Colonic mucosa (tissue), 4 donors: ENCODE data around the gene NGEF. TPM values are rescaled to one million over a fixed set of nuclear protein-coding genes. Genes with fewer than 3 reads are reported as not detected.

Source experiments
- DNase-seq: peaks from one replicate; pipeline ENCODE4 v3.0.0-alpha.2; 2020
- H3K27ac ChIP-seq: fragments of 200-600 bp; one replicate; pipeline ENCODE4 v1.8.0; 2021
- H3K27me3 ChIP-seq: fragments of 200-600 bp; one replicate; pipeline ENCODE4 v1.8.0; 2021
- H3K36me3 ChIP-seq: fragments of 200-600 bp; one replicate; pipeline ENCODE4 v1.8.0; 2021
- H3K4me1 ChIP-seq: fragments of 200-600 bp; one replicate; pipeline ENCODE4 v1.8.0; 2021; ENCODE audit warnings: mild to moderate bottlenecking
- H3K4me3 ChIP-seq: fragments of 200-600 bp; one replicate; pipeline ENCODE4 v1.8.0; 2021
- H3K9ac ChIP-seq, 2 donors: one replicate each; pipeline ENCODE4 v1.7.0; 2013; ENCODE audit warnings: control low read depth in 2 of 2, low read depth in 2 of 2, low read length in 2 of 2
- H3K9me3 ChIP-seq: fragments of 200-600 bp; one replicate; pipeline ENCODE4 v1.8.0; 2021
- intact Hi-C: fragments of 100-400 bp; cut with DNase I; formaldehyde crosslinking; loops from one replicate; pipeline ENCODE4 v1.14.1; 2022
- total RNA-seq, 2 donors: library from RNA; stranded (reverse); fragmentation: NEBNext Ultra II Directional in 1 of 2; extraction: Animal tissue kit (Norgen Biotek cat#: 25700) in 1 of 2; gene quantifications; one replicate each; pipeline ENCODE4 v1.2.1, GENCODE V29; 2021
- TF ChIP-seq, protein P1 (sequence below): fragments of 200-600 bp; IDR thresholded peaks from one replicate; pipeline ENCODE4 v1.8.0; 2022; ENCODE audit warnings: antibody characterized with exemption, mild to moderate bottlenecking
- donor health status: healthy.
- donor health status: DM: no; HTN: no; CAD: no.
- donor health status: DM: no; HTN: no; CAD: no.

Gene NGEF
- total RNA-seq, 2 donors from 2014 or later: 25.6 to 34.0 TPM

DNA sequence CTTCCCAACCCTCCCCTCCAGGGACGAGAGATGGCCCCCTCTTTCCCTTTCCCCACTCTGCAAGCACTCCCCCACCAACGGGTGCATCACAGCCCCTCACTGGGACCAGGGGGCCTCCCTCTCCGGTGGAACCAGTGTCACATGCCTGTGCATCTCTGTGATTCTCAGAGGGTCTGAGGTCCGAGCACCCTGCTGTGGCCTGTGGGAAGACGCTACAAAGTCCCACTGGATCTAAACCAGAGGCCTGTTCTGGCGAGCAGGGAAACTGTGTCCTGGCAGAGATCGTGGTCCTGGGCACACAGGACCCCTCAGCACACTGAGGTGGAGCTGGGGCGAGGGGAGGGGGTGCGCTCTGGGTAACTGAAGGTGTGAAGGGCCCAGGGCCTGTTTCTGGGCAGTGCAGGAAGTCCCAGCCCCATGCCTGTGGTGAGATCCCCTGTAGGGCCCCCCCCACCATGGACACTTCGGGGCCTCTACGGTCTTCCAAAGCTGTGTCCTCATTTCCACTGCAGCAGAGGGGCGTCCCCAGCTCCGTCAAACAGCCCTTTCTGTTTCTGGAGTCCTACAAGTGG lies 135.0 kb downstream of the NGEF start:
- DNase-seq: no peak
- TF ChIP-seq, protein P1, sequence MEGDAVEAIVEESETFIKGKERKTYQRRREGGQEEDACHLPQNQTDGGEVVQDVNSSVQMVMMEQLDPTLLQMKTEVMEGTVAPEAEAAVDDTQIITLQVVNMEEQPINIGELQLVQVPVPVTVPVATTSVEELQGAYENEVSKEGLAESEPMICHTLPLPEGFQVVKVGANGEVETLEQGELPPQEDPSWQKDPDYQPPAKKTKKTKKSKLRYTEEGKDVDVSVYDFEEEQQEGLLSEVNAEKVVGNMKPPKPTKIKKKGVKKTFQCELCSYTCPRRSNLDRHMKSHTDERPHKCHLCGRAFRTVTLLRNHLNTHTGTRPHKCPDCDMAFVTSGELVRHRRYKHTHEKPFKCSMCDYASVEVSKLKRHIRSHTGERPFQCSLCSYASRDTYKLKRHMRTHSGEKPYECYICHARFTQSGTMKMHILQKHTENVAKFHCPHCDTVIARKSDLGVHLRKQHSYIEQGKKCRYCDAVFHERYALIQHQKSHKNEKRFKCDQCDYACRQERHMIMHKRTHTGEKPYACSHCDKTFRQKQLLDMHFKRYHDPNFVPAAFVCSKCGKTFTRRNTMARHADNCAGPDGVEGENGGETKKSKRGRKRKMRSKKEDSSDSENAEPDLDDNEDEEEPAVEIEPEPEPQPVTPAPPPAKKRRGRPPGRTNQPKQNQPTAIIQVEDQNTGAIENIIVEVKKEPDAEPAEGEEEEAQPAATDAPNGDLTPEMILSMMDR: no peak
- Histone ChIP-seq H3K9ac (peak overlapping the region in 1 of 2 donors; percentile 76), H3K27me3 (peaks cover 6% of the 10 kb centered on the region), H3K27ac (peak overlapping the region; percentile 95), H3K36me3 (no peaks in the 10 kb centered on the region), H3K4me1 (peaks cover 13% of the 10 kb centered on the region), H3K9me3 (no peaks in the 10 kb centered on the region), H3K4me3 (no peak overlapping the region)
- intact Hi-C loops: no loop called here

- H3K27ac ChIP-seq: peak overlapping the region; percentile 95
- peak overlapping the region; percentile 72 to 76 for H3K9ac ChIP-seq
- H3K36me3 ChIP-seq: no peaks in the 10 kb centered on the region
- no peaks in the 10 kb centered on the region for H3K9me3 ChIP-seq
- peaks cover 6% of the 10 kb centered on the region for H3K27me3 ChIP-seq
- H3K4me1 ChIP-seq: peaks cover 13% of the 10 kb centered on the region
- intact Hi-C loops: no loop called here
- TF ChIP-seq, protein P1: no peak
- DNase-seq: no peak
- peak overlapping the region; percentile 50 for H3K4me3 ChIP-seq
Observed at GRCh38 chr2:232876978-232877441, 136.0 kb downstream of the NGEF start.

- H3K36me3 ChIP-seq: no peaks in the 10 kb centered on the region
- intact Hi-C loops: no loop called here
- H3K9ac ChIP-seq: peak overlapping the region; percentile 72 to 76
Observed at GRCh38 chr2:232876161-232876977, 136.7 kb downstream of the NGEF start.

GRCh38 chr2:232875256-232876121 lies 137.6 kb downstream of the NGEF start:
- Histone ChIP-seq H3K27me3 (peaks cover 6% of the 10 kb centered on the region), H3K9ac (peak overlapping the region; percentile 70 to 94), H3K4me1 (peaks cover 13% of the 10 kb centered on the region), H3K27ac (peak overlapping the region; percentile 95), H3K36me3 (no peaks in the 10 kb centered on the region), H3K9me3 (no peaks in the 10 kb centered on the region), H3K4me3 (peak overlapping the region; percentile 50)
- intact Hi-C loops: no loop called here
- peak; percentile 69 for DNase-seq
- TF ChIP-seq, protein P1: no peak

More at GRCh38 chr2:232876161-232876977, 136.7 kb downstream of the NGEF start:
- H3K27ac ChIP-seq: peak overlapping the region; percentile 95
- TF ChIP-seq, protein P1: no peak
- peak overlapping the region; percentile 50 for H3K4me3 ChIP-seq
- no peaks in the 10 kb centered on the region for H3K9me3 ChIP-seq
- H3K27me3 ChIP-seq: peaks cover 6% of the 10 kb centered on the region
- H3K4me1 ChIP-seq: peaks cover 13% of the 10 kb centered on the region
- peak; percentile 56 for DNase-seq

GRCh38 chr2:232874677-232875223 lies 138.3 kb downstream of the NGEF start:
- Histone ChIP-seq H3K4me3 (no peak overlapping the region), H3K4me1 (peaks cover 13% of the 10 kb centered on the region), H3K36me3 (no peaks in the 10 kb centered on the region), H3K9me3 (no peaks in the 10 kb centered on the region), H3K9ac (peak overlapping the region; percentile 50 to 94), H3K27me3 (peaks cover 6% of the 10 kb centered on the region), H3K27ac (peak overlapping the region; percentile 95)
- DNase-seq: no peak
- TF ChIP-seq, protein P1: no peak
- intact Hi-C loops: no loop called here
